ENCODE data around the gene CD3E. TPM values are rescaled to one million over a fixed set of nuclear protein-coding genes. Genes with fewer than 3 reads are reported as not detected.

CD3E gene
- total and polyA plus RNA-seq, 2 of the 8 experiments (the other 6 are each of a cell fraction or from before 2014, with no cell fraction given), result not detected

- no peak for FAIRE-seq
- Histone ChIP-seq H3K27ac (ENCODE audit: low read depth, low read length) (no peak overlapping the region), H3K9me3 (ENCODE audit: insufficient read depth in 2 of 2, low read depth in 1 of 2, low read length in 1 of 2) (no peaks in the 10 kb centered on the region), H2BK15ac (ENCODE audit: low read length) (no peak overlapping the region), H3K36me3 (ENCODE audit: control insufficient read depth in 2 of 4, insufficient read depth in 4 of 4, low read length in 3 of 4) (no peaks in the 10 kb centered on the region), H2BK5ac (ENCODE audit: low read depth, low read length) (no peak overlapping the region), H3K27me3 (replicated peaks in 1 of 4; ENCODE audit: control insufficient read depth in 3 of 4, extremely low read depth in 1 of 4, insufficient read depth in 3 of 4, low read length in 3 of 4) (no peaks in the 10 kb centered on the region; a peak in 1 of 7 replicates), H2AK5ac (ENCODE audit: low read depth, low read length) (no peak overlapping the region), H3K4me3 (ENCODE audit: extremely low read depth in 1 of 4, insufficient read depth in 2 of 4, low read depth in 3 of 4, low read length in 4 of 4) (no peak overlapping the region), H3K79me1 (ENCODE audit: low read depth, low read length) (no peaks in the 10 kb centered on the region; the same call in 1 of the 2 replicates), H4K8ac (ENCODE audit: extremely low read depth, insufficient read depth, low read length) (no peak overlapping the region), H3K4ac (replicated peaks; ENCODE audit: insufficient read length, low read depth, low read length) (no peak overlapping the region), H3K23me2 (ENCODE audit: low read depth, low read length) (no peaks in the 10 kb centered on the region), H3K4me1 (replicated peaks in 1 of 4; ENCODE audit: control insufficient read depth in 3 of 4, insufficient read depth in 4 of 4, low read length in 3 of 4) (no peaks in the 10 kb centered on the region), H2BK12ac (ENCODE audit: low read depth, low read length) (no peak overlapping the region), H4K5ac (ENCODE audit: insufficient read length, low read depth, low read length) (no peak overlapping the region), H3K14ac (ENCODE audit: insufficient read length) (no peak overlapping the region), H4K20me1 (replicated peaks in 1 of 2; ENCODE audit: control insufficient read depth in 1 of 2, insufficient read depth in 2 of 2, low read length in 2 of 2) (no peaks in the 10 kb centered on the region), H2AFZ (ENCODE audit: low read length) (no peak overlapping the region), H3K79me2 (ENCODE audit: control insufficient read depth in 1 of 2, insufficient read depth in 2 of 2, low read length in 2 of 2) (no peaks in the 10 kb centered on the region), H3K56ac (replicated peaks; ENCODE audit: insufficient read length, low read depth, low read length) (no peak overlapping the region), H2BK20ac (ENCODE audit: low read length) (no peak overlapping the region), H3K18ac (ENCODE audit: extremely low read depth, low read length) (no peak overlapping the region), H2BK120ac (replicated peaks; ENCODE audit: low read depth, low read length) (no peak overlapping the region), H3K9ac (replicated peaks in 1 of 4; ENCODE audit: extremely low read depth in 1 of 4, low read depth in 3 of 4, low read length in 3 of 4) (no peak overlapping the region), H3K23ac (ENCODE audit: insufficient read length) (no peak overlapping the region), H3K4me2 (ENCODE audit: insufficient read depth in 1 of 2, low read depth in 2 of 2, low read length in 2 of 2) (no peak overlapping the region), H4K91ac (replicated peaks; ENCODE audit: insufficient read length, low read length) (no peak overlapping the region)
- CTCF ChIA-PET (ENCODE audit: partially characterized antibody), result interaction anchor here (0.6 to 4.9 kb wide), 5 partner anchors 11 to 76 kb away, joined by 3 to 24 read pairs (median 3); partner anchors contain the start of gene MPZL2
- WGBS, 2 experiments (ENCODE audit: extremely low coverage in 1 of 2, insufficient coverage in 1 of 2, insufficient read length in 1 of 2, insufficient replicate concordance in 2 of 2, low coverage in 1 of 2, low lambda C conversion rate in 2 of 2, missing lambda C conversion rate in 1 of 2), result 94% methylated on average over 3 of the region's 3 CpGs; no CpG with 5 or more reads in 1 of the 2 experiments
- DNase-seq (ENCODE audit: low read depth in 1 of 2, low spot score in 2 of 2), result no peak
- POLR2A ChIA-PET (ENCODE audit: partially characterized antibody), result no interaction called here
- TF ChIP-seq SIN3A (conservative IDR thresholded peaks at IDR 0.05 in 1 of 2, IDR thresholded peaks at IDR 0.05 in 1 of 2; ENCODE audit: low read depth in 1 of 2, low read length in 2 of 2) (no peak), EGR1 (IDR thresholded peaks at IDR 0.05; ENCODE audit: borderline replicate concordance, low read depth, low read length) (no peak), HDAC6 (IDR thresholded peaks at IDR 0.05; ENCODE audit: low read depth, low read length) (no peak), USF2 (IDR thresholded peaks at IDR 0.05; ENCODE audit: low read length) (no peak), SP2 (IDR thresholded peaks at IDR 0.05; ENCODE audit: low read length) (no peak), TCF12 (IDR thresholded peaks at IDR 0.05; ENCODE audit: low read depth, low read length) (no peak), EP300 (IDR thresholded peaks at IDR 0.05; ENCODE audit: borderline replicate concordance in 1 of 2, low read depth in 2 of 2, low read length in 2 of 2) (no peak), CEBPB (IDR thresholded peaks at IDR 0.05; ENCODE audit: low read depth, low read length) (no peak), TEAD4 (IDR thresholded peaks at IDR 0.05; ENCODE audit: low read depth, low read length) (no peak), ATF2 (IDR thresholded peaks at IDR 0.05; ENCODE audit: low read length) (no peak), SIX5 (IDR thresholded peaks at IDR 0.05; ENCODE audit: low read depth, low read length) (no peak), BCL11A (IDR thresholded peaks at IDR 0.05; ENCODE audit: low read depth in 2 of 2, low read length in 2 of 2) (no peak)
Measured at GRCh38 chr11:118341261-118341660, 36.7 kb downstream of the CD3E start.

Data from H1 (cell line).